ENCODE data around the gene XIRP2.

The XIRP2 gene, protein sequence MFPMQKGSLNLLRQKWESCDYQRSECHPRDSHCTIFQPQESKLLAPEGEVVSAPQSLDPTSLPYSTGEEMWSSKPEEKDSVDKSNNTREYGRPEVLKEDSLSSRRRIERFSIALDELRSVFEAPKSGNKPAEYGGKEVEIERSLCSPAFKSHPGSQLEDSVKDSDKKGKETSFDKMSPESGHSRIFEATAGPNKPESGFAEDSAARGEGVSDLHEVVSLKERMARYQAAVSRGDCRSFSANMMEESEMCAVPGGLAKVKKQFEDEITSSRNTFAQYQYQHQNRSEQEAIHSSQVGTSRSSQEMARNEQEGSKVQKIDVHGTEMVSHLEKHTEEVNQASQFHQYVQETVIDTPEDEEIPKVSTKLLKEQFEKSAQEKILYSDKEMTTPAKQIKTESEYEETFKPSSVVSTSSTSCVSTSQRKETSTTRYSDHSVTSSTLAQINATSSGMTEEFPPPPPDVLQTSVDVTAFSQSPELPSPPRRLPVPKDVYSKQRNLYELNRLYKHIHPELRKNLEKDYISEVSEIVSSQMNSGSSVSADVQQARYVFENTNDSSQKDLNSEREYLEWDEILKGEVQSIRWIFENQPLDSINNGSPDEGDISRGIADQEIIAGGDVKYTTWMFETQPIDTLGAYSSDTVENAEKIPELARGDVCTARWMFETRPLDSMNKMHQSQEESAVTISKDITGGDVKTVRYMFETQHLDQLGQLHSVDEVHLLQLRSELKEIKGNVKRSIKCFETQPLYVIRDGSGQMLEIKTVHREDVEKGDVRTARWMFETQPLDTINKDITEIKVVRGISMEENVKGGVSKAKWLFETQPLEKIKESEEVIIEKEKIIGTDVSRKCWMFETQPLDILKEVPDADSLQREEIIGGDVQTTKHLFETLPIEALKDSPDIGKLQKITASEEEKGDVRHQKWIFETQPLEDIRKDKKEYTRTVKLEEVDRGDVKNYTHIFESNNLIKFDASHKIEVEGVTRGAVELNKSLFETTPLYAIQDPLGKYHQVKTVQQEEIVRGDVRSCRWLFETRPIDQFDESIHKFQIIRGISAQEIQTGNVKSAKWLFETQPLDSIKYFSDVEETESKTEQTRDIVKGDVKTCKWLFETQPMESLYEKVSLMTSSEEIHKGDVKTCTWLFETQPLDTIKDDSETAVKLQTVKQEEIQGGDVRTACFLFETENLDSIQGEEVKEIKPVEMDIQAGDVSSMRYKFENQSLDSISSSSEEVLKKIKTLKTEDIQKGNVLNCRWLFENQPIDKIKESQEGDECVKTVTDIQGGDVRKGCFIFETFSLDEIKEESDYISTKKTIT (N-terminal part only)

GRCh38 chr2:166888180-166888579 is at the start of gene XIRP2:
Gene XIRP2, plus strand, starts transcription at chr2:166888480. Its CDS starts 15,003 bp downstream, at chr2:166903483.
- DNase-seq, result no peak

DNA sequence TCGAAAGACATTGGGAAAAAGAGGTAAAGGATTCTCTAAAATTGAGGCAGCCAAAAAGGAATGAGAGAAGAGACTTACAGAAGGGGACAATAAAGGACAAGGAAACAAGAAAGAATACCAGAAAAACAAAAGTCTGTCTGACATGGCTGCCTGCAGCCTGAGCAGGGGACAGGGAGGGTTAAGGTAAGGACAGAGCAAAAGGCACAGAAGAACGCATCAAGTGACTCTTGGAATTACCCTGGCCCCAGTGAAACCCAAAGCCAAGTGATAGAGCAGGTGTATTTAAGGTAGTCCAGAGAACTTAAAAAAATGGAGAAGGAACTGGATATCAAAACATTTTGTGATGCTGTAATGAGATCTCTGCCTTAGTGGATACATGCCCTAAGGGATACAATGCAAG is 47.1 kb upstream of the XIRP2 start:
- DNase-seq, result no peak

DNA sequence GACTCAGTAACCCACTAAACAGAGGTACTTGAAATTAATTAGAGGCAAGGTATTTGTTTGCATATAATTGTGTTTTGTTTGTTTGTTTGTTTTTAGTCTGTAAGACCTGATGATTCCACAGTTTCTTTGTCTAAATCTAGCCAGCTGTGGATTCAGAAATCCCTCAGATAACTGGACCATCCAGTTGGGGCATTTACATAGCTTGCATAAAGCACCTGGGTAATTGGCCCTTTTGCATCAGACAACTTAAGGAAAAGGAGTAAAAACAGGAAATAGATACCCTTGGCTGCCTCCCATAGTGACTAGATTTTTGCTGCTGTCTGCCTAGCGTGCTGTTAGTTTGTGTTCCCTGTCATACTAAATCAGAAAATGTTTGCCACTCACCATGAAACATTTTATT is 46.6 kb upstream of the XIRP2 start:
- DNase-seq, result no peak

DNA sequence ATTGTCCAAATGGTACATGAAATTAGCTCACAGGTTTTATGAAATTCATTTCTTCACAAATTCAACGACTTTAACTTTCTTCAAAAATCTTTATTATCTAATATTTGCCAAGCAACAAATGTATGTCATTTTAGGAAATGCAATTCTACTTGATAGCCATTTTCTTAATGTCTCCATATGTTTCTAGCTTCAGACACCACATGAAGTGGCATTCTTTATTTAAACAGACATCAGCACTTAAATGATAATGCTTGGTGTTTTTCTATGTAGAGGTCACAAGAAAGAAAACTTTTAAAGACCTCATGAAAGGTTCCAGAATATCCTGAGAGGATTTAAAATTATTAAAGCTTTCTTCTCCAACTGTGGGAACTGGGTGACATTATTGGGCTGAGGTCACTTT is 44.2 kb upstream of the XIRP2 start:
- no peak for DNase-seq

DNA sequence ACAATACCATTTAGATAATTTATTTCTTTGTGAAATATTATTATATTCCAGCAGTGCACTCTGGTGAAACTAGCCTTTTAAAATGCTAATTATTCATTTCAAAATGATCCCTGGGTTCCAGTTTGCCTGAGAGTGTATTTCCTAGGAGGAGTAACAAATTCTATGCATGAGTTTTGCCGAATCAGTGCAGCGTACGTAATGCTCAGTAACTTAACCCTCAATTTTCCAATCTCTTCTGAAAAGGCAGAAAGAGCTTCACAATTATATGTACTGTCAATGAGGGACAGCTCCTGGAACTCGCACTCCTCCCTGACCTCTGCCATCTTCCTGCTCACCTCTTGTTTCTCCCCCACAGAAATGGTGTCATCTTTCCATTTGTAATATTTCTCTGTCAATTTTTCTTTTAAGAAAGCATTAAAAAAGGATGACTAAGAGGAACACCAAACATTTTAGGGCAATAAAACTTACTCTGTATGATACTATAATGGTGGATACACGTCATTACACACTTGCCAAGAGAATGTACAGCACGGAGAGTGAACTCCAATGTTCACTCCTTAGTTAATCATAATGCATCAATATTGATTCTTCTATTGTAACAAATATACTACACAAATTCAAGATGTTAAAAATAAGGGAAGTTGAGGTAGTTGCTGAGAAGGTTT is 25.7 kb upstream of the XIRP2 start:
- DNase-seq, result no peak

- no peak for DNase-seq
These were observed 20.3 kb upstream of the XIRP2 start for GRCh38 chr2:166867874-166868514.

DNA sequence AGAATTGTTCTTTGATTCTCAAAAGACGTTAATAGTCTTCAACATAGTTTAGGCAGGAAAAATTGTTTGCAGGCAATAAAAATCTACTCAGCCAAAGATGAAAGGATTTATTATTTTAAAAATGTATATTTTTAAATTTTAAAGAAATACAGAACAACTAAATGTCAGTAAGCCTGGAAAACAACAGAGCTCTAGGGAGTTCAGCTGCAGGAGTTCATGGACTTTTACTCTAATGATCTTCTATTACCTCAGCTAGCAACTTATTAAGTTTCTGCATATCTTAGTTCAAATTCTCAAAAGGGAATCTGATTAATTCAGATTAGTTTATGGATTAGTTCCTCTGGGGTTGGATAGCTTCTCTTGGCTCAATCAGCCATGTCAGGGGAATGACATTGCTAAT is 17.9 kb upstream of the XIRP2 start:
- no peak for DNase-seq

DNA sequence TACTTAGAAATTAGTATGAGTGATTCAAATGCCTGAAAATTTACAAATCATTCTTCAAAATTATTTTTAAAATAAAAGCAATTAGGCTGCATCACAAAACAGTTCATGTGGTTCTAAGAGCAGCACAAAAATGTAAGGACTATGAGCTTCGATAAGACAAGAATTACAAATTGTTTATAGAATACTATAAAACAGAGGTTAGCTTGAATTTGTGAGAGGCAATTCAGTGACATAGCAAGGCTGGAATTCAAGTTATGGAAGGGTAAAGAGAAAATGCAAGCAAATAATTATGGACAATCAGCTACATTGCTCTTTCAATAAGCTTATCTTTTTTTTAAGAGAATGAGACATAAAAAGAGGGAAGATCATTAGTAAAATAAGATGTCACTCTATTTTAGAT is 7.1 kb upstream of the XIRP2 start:
- no peak for DNase-seq

GRCh38 chr2:166882851-166883250 is 5.4 kb upstream of the XIRP2 start:
- DNase-seq, result no peak

DNA sequence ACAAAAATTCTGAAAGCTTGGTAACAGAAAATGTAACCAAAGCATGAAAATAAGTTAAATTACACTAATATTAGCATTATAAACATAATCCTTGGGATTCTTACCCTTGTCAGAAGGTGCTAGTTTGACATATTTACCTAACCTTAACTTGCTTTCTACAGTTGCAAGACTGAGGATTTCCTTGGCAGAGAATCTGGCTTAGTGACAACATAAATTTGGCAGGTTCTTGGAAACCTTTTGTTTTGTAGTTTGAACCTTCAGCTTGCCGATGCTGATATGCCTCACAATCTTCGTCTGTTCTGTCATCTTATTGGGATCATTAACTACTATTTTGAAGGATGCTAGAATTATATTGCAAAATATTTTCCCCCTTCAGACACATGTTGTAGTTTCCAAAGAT is 3.4 kb downstream of the XIRP2 start:
- DNase-seq, result no peak

DNA sequence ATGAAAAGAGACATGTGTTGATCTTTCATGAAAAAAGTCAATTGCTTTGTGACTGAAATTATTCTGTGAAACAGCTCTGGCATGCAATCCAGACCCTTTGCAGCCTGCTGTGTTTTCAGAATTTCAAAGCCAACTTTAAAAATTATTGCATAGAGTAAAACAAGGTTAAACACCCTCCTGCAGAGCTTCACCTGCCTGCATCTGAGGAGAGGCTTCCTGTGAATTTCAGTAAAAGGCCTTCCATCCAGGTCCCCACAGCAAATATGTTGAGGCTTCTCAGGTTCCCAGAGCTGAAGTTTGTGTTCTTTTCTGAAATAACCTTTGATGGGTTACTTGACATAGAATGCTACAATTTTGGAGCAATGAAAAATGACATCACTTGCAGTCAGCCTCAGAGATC is 4.1 kb downstream of the XIRP2 start:
- no peak for DNase-seq

DNA sequence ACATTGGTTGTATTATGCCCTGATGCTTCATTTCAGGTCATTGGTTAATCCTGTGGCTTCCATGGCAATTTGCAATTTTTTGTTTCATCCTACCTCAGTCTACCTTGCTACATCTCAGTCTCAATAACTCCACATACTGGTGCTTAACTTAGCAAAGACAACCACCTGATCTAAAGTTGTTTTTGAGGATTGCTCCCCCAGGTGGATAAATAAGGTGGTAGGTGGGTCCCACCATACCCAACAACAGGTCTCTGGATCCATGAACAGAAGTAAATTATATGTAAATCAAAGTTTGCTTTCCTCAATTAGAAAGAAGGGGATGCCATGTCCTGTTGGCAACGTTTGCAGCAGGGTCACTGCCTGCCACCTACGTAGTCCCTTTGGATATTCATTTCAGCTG is 7.0 kb downstream of the XIRP2 start:
- DNase-seq, result no peak

DNA sequence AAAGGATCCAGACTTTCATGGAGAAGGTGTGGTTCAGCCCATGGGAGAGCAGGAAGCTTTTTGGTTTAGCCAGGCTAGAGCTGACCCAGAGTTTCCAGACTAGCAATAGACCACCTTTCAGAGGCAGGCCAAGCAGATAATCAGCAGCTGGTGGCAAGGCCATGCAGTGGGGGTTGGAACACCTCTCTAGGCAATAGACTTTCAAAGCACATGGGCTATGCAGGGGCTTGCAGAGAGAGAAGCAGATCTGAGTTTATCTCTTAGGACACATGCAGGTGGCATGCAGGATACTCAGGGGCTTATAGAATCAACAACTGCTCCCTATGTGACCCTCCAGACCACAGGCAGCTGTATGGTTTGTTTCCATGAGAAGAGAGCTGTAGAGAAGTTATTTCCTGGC is 9.4 kb downstream of the XIRP2 start:
- no peak for DNase-seq

DNA sequence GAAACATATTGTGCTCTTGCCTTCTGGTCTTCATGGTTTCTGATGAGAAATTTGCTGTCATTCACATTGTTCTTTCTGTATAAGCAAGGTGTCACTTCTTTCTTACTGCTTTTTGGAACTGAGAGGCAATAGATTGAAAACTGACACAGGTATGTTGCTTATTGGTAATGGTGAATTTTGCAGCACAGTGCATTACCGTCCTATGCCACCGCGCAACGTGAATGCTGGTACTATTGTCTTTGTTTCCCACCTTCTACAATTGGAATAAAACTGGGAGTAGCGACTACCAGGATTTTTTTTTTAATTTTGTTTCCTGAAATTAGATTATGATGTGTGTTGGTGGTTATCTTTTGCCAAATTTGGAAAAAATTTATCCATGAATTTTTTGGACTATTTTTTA is 11.4 kb downstream of the XIRP2 start:
- DNase-seq, result no peak

- DNase-seq, result no peak
These were observed 12.4 kb downstream of the XIRP2 start for GRCh38 chr2:166900700-166901099.

- DNase-seq, result no peak
These were observed 13.1 kb downstream of the XIRP2 start for GRCh38 chr2:166901336-166901735.

DNA sequence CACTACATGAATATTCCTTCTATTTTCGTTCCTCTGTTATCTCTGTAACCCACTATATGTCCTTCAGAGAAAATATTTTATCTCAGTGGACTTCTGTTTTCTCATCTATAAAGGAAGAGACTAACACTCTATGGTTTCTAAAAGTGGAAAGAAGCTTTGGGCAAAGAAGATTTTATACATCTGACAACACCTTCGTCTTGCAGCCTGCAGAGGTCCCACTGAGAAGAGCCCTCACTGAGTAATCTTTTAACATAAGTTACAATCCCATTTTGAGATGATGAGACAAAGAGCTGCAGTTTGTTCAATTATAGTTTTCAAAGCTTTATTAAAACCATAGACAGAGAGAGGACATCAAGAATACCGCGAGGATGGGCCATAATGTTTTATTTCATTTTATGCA is 28.7 kb downstream of the XIRP2 start:
- no peak for DNase-seq

GRCh38 chr2:166917415-166917814 is 29.1 kb downstream of the XIRP2 start:
- no peak for DNase-seq

GRCh38 chr2:166921261-166921896 is 33.1 kb downstream of the XIRP2 start:
- no peak for DNase-seq

- DNase-seq, result no peak
These were observed 36.7 kb downstream of the XIRP2 start for GRCh38 chr2:166924967-166925366.

Data from nucleus accumbens (tissue), 56 donors.